Measurements from ENCODE around the gene MET. TPM values are rescaled to one million over a fixed set of nuclear protein-coding genes. Genes with fewer than 3 reads are reported as not detected.

The MET gene
- total and polyA plus RNA-seq, 8 donors = 2.0 to 23.5 (median 13.4) TPM

DNA sequence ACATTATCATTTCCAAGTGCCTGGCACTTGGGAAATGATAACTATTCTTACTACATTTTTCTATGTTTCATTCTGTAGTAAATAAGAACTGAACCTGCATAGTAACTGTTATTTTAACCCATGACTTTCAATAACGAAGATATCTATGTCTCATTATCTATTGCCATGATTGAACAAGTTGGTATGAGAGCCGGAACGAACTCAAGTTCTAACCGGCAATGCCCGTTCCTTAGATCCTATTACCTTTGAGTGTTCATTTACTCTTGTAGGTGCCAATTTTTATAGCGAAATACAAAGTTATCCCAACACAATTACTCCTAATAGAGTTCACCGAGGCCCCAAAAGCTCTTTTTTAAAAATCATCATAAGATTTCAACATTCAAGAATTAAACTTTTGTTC is 885 bp upstream of the MET start:
- no peak for TF ChIP-seq CTCF (IDR thresholded peaks at IDR 0.05)
- Histone ChIP-seq H3K4me1 (peaks cover 0 to 15% (median 4%) of the 10 kb centered on the region in 3 donors), H3K27me3 (no peaks in the 10 kb centered on the region), H3K36me3 (no peaks in the 10 kb centered on the region), H3K9me3 (no peaks in the 10 kb centered on the region), H3K27ac (peak overlapping the region; percentile 91 to 95 (median 92)), H3K4me3 (peak overlapping the region in 3 of 4 donors; percentile 55 to 70 (median 63))
- no peak for DNase-seq
- 17 to 28% methylated on average over 7 of the region's 7 CpGs for WGBS, 2 donors
- intact Hi-C loops (cut with DNase I) = loop anchor here in 1 of 3 donors (5.0 kb wide), 1 partner anchor 116 kb away; no protein-coding TSS in a partner anchor
- FAIRE-seq = no peak
- ATAC-seq = no peak

GRCh38 chr7:116672596-116673456 is 830 bp downstream of the MET start:
- TF ChIP-seq CTCF (IDR thresholded peaks at IDR 0.05) = no peak
- intact Hi-C loops (cut with DNase I) = loop anchor here in 1 of 3 donors (5.0 kb wide), 1 partner anchor 114 kb away; no protein-coding TSS in a partner anchor
- Histone ChIP-seq H3K4me1 (peaks cover 0 to 15% (median 4%) of the 10 kb centered on the region in 3 donors), H3K27me3 (no peaks in the 10 kb centered on the region), H3K4me3 (peak overlapping the region; percentile 42 to 70 (median 59)), H3K9me3 (no peaks in the 10 kb centered on the region), H3K27ac (peak overlapping the region; percentile 91 to 95 (median 92)), H3K36me3 (no peaks in the 10 kb centered on the region)
- ATAC-seq = peak in 3 of 4 donors; percentile 13 to 45 (median 33)
- 6 to 8% methylated on average over 23 of the region's 23 CpGs for WGBS, 2 donors
- peak in 5 of 6 donors; percentile 32 to 74 (median 39) for DNase-seq
- no peak for FAIRE-seq

DNA sequence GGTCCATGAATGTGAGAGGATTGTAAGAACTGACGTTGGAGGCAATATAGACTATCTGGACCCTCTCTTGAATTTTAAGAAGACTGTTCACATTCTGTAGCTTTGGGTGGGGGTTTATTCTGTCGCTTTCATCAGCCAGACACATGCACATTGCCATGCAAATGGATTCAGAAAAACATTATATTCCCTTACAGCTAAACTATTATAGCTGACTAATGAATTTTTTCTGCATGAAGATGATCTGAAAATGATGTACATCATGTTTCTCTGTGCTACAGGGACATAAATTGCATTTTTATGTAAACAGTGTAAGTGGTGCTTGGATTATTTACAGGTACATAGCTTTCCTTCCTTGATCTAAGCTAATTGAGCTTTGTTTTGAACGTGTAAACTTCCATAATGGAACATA is 1.5 kb downstream of the MET start:
- H3K27me3 ChIP-seq = no peaks in the 10 kb centered on the region
- no peak overlapping the region for H3K27ac ChIP-seq
- intact Hi-C loops (cut with DNase I) = loop anchor here in 1 of 3 donors (5.0 kb wide), 1 partner anchor 114 kb away; no protein-coding TSS in a partner anchor
- TF ChIP-seq CTCF (IDR thresholded peaks at IDR 0.05) = no peak
- DNase-seq = no peak
- peaks cover 0 to 15% (median 4%) of the 10 kb centered on the region in 3 donors for H3K4me1 ChIP-seq
- 62 to 65% methylated on average over 3 of the region's 3 CpGs for WGBS, 2 donors
- no peak for FAIRE-seq
- no peak for ATAC-seq
- H3K36me3 ChIP-seq = no peaks in the 10 kb centered on the region
- H3K9me3 ChIP-seq = no peaks in the 10 kb centered on the region
- peak overlapping the region in 2 of 4 donors; percentile 63 to 70 for H3K4me3 ChIP-seq

DNA sequence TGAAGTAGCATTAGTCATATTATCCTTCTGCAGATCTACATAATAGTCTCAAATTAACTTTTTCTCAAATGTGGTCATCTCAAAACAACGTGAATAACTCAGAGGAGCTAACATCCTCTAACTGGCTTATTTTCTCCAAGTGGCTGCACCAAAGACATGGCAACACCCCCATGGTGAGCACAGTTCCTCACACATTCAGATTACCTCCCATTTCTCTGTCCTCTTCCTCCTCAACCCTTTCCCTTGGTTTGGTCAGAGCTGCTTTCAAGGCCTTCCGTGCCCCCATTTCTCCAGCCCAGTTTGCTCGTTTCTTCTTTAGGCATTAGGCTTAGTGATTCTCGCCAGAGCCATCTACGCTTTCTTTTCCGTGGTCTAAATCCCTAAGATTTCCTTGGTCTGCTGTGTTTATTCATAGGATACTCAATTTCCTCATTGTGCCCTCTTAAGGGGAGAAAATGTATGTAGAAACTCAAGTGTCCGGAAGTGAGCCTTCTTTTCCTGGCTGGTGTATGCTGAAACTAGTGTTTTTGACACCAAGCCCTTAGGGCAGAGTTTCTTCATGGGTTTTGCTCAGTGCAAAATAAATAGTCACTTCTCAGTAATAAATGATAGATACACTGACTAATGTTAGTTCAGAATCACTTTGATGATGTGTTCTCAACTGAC is 2.6 kb downstream of the MET start:
- 87 to 90% methylated on average over 7 of the region's 7 CpGs for WGBS, 2 donors
- no peak for TF ChIP-seq CTCF (IDR thresholded peaks at IDR 0.05)
- Histone ChIP-seq H3K27me3 (no peaks in the 10 kb centered on the region), H3K4me3 (no peak overlapping the region), H3K9me3 (no peaks in the 10 kb centered on the region), H3K4me1 (peaks cover 0 to 15% (median 4%) of the 10 kb centered on the region in 3 donors), H3K36me3 (no peaks in the 10 kb centered on the region), H3K27ac (no peak overlapping the region)
- DNase-seq (no peak), FAIRE-seq (no peak), ATAC-seq (no peak)
- intact Hi-C loops (cut with DNase I) = loop anchor here in 1 of 3 donors (5.0 kb wide), 1 partner anchor 113 kb away; no protein-coding TSS in a partner anchor
